Mesodermal cell (in vitro differentiated cells): ENCODE data around the gene NTRK1.

Experiments used
- H3K27ac ChIP-seq: 2 replicates; pipeline ENCODE4 v1.7.0; 2013; ENCODE audit warnings: mild to moderate bottlenecking, low read depth, low read length, moderate library complexity; ENCODE audit not compliant: severe bottlenecking
- H3K36me3 ChIP-seq: 2 replicates; pipeline ENCODE4 v1.7.1; 2013; ENCODE audit warnings: mild to moderate bottlenecking, low read length, moderate library complexity; ENCODE audit not compliant: control insufficient read depth, insufficient read depth
- H3K4me1 ChIP-seq: one replicate; pipeline ENCODE4 v1.7.1; 2013; ENCODE audit warnings: mild to moderate bottlenecking, low read length; ENCODE audit not compliant: insufficient read depth, control insufficient read depth, poor library complexity, severe bottlenecking
- H3K4me3 ChIP-seq: 2 replicates; pipeline ENCODE4 v1.7.0; 2013; ENCODE audit warnings: low read length, control low read depth, mild to moderate bottlenecking; ENCODE audit not compliant: insufficient read depth, poor library complexity, severe bottlenecking; ENCODE audit errors: extremely low read depth
- H3K9me3 ChIP-seq: 2 replicates; pipeline ENCODE4 v1.7.1; 2013; ENCODE audit warnings: mild to moderate bottlenecking, low read length, moderate library complexity; ENCODE audit not compliant: control insufficient read depth
- WGBS, 2 experiments: methylation state at CpG; one replicate each; pipeline ENCODE4 v1.1.5; 2013; ENCODE audit warnings: missing lambda C conversion rate in 2 of 2; ENCODE audit not compliant: insufficient coverage in 2 of 2; 5-methylcytosine and 5-hydroxymethylcytosine counted together

Gene NTRK1

DNA sequence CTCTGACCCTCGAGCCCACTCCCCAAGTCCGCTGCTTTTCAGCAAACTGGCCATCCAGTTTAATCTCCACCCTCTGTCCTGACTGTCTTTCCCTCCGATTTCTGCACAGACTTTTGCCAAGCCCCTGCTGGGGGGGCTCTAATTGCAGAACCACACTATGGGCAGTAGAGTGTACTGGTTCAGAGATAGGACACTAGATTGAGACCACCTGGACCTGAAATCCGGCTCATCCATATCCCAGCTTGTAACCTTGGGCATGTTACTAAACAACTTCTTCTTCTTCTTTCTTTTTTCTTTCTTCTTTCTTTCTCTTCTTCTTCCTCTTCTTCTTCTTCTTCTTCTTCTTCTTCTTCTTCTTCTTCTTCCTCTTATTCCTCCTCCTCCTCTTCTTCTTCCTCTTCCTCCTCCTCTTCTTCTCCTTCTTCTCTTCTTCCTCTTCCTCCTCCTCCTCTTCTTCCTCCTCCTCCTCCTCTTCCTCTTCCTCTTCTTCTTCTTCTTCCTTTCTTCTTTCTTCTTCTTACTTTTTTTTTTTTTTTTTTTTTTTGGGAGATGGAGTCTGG lies 67.5 kb downstream of the NTRK1 start:
- 18 to 19% methylated on average over 3 of the region's 4 CpGs for WGBS, 2 experiments
- no peaks in the 10 kb centered on the region for H3K9me3 ChIP-seq
- peaks cover 10% of the 10 kb centered on the region for H3K4me1 ChIP-seq
- no peak overlapping the region for H3K4me3 ChIP-seq
- H3K36me3 ChIP-seq = no peaks in the 10 kb centered on the region
- no peak overlapping the region for H3K27ac ChIP-seq

DNA sequence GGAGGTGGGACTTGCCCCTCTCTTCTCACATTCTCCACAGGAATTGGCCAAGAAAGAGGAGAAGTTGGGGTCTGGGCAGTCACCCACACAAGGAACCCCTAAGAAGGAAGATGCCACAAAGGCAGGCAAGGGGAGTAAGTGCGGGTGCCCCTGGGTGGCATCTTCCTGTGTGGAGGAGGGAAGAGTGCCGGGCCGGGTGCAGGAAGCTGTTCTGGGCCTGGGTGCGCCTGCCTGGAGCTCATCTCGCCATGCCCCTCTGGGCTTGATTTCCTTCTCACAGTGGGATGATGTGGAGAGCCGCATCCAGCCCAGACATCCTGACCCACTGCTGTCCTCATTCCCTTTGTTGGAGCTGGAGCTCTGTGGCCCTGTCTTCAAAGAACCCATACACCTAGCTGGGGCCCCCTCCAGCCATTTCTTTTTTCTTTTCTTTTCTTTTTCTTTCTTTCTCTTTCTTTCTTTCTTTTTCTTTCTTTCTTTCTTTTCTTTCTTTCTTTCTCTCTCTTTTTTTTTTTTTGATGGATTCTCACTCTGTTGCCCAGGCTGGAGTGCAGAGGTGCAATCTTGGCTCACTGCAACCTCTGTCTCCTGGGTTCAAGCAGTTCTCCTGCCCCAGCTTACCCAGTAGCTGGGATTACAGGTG lies 69.1 kb downstream of the NTRK1 start:
- Histone ChIP-seq H3K27ac (no peak overlapping the region), H3K4me3 (no peak overlapping the region), H3K36me3 (no peaks in the 10 kb centered on the region), H3K9me3 (no peaks in the 10 kb centered on the region), H3K4me1 (peaks cover 5% of the 10 kb centered on the region)
- 79 to 90% methylated on average over 3 to 6 of the region's 6 CpGs for WGBS, 2 experiments

DNA sequence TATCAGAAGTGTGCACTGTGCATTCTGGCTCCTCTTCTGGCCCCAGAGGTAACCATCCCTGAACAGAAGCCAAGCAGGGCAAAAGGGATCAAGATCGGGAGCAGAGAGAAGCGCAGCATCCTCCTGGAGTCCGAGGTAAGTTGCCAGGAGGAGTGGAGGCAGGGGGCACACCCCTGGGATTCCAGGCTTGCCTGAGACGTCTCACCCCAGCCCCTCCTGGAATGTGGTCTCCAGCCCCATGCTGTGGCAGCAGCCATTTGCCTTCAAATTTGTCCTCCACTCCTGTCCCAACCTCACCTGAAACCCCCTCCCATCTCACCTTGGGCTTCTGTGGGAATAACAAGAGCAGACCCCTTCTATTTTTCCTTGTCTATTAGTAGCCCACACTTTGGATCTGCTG lies 69.8 kb downstream of the NTRK1 start:
- 53 to 58% methylated on average over 4 of the region's 4 CpGs for WGBS, 2 experiments
- Histone ChIP-seq H3K4me1 (peaks cover 5% of the 10 kb centered on the region), H3K27ac (no peak overlapping the region), H3K4me3 (no peak overlapping the region), H3K36me3 (peaks cover 8% of the 10 kb centered on the region), H3K9me3 (no peaks in the 10 kb centered on the region)
